GM12875 (cell line): Measurements from ENCODE around the gene HLA-DQB1.
"Not testable (repeated sequence)": the region's sequence is repeated elsewhere in the genome, so short reads cannot be mapped to it uniquely, and the experiment has no call there.

Source experiments
- H3K4me3 ChIP-seq: one replicate; pipeline ENCODE4 v1.5.1; 2011; ENCODE audit warnings: low read depth, low read length, control low read depth
- CTCF ChIP-seq: IDR thresholded peaks from 2 replicates; pipeline ENCODE4 v1.5.1; 2011; ENCODE audit warnings: low read depth, mild to moderate bottlenecking, control low read depth, inconsistent platforms, low read length, moderate library complexity, borderline replicate concordance; ENCODE audit not compliant: insufficient read depth

The HLA-DQB1 gene

GRCh38 chr6:32637219-32637880 lies 29.1 kb downstream of the HLA-DQB1 start, which contains the start of gene HLA-DQA1:
HLA-DQA1 (plus strand) TSS chr6:32637406; CDS start chr6:32637459, 53 bp downstream.
- TF ChIP-seq CTCF, result no peak
- peak within 1 kb of the TSS; percentile 47 for H3K4me3 ChIP-seq

- H3K4me3 ChIP-seq, result no peak overlapping the region
- TF ChIP-seq CTCF, result no peak
Measured at GRCh38 chr6:32635526-32636123, 30.8 kb downstream of the HLA-DQB1 start.

- H3K4me3 ChIP-seq, result not testable (repeated sequence)
Measured at GRCh38 chr6:32629793-32630192, 36.7 kb downstream of the HLA-DQB1 start.

- H3K4me3 ChIP-seq, result peak overlapping the region; percentile 28
- no peak for TF ChIP-seq CTCF
Measured at GRCh38 chr6:32627831-32628230, 38.6 kb downstream of the HLA-DQB1 start.

- peak overlapping the region; percentile 31 for H3K4me3 ChIP-seq
- no peak for TF ChIP-seq CTCF
Measured at GRCh38 chr6:32627249-32627648, 39.2 kb downstream of the HLA-DQB1 start.

GRCh38 chr6:32625137-32625536 lies 41.3 kb downstream of the HLA-DQB1 start:
- H3K4me3 ChIP-seq, result peak overlapping the region; percentile 21
- no peak for TF ChIP-seq CTCF

GRCh38 chr6:32624565-32624964 lies 41.9 kb downstream of the HLA-DQB1 start:
- peak overlapping the region; percentile 21 for H3K4me3 ChIP-seq
- TF ChIP-seq CTCF, result no peak

GRCh38 chr6:32623693-32624092 lies 42.8 kb downstream of the HLA-DQB1 start:
- TF ChIP-seq CTCF, result no peak
- no peak overlapping the region for H3K4me3 ChIP-seq
